IPS DF 19.7 (cell line): Measurements from ENCODE around the gene CDH23.

Experiments used
- DNase-seq: peaks from one replicate; pipeline ENCODE4 v3.0.0-alpha.2; 2013; ENCODE audit warnings: low read depth, low spot score

CDH23 gene

GRCh38 chr10:71771821-71772617 lies 375.3 kb downstream of the CDH23 start:
- DNase-seq: no peak

- DNase-seq: no peak
These were observed 376.1 kb downstream of the CDH23 start for GRCh38 chr10:71772832-71773220.

- DNase-seq: no peak
These were observed 376.7 kb downstream of the CDH23 start, which contains the start of gene VSIR for GRCh38 chr10:71773221-71773971. Gene VSIR (minus strand): TSS chr10:71773520. CDS start chr10:71773439, 81 bp downstream.

- DNase-seq: no peak
These were observed 378.4 kb downstream of the CDH23 start for GRCh38 chr10:71774916-71775702.

- DNase-seq: no peak
These were observed 379.8 kb downstream of the CDH23 start for GRCh38 chr10:71776481-71776925.

GRCh38 chr10:71777213-71777985 lies 380.7 kb downstream of the CDH23 start:
- DNase-seq: no peak

GRCh38 chr10:71778071-71778825 lies 381.5 kb downstream of the CDH23 start:
- no peak for DNase-seq

GRCh38 chr10:71779641-71780040 lies 382.9 kb downstream of the CDH23 start:
- DNase-seq: no peak

- no peak for DNase-seq
These were observed 383.4 kb downstream of the CDH23 start for GRCh38 chr10:71780156-71780555.

- no peak for DNase-seq
These were observed 384.0 kb downstream of the CDH23 start for GRCh38 chr10:71780719-71781118.

- DNase-seq: no peak
These were observed 385.6 kb downstream of the CDH23 start for GRCh38 chr10:71782221-71782916.

GRCh38 chr10:71782917-71783490 lies 386.3 kb downstream of the CDH23 start:
- DNase-seq: no peak

- no peak for DNase-seq
These were observed 387.4 kb downstream of the CDH23 start for GRCh38 chr10:71783917-71784678.

- no peak for DNase-seq
These were observed 388.1 kb downstream of the CDH23 start for GRCh38 chr10:71784679-71785272.

- DNase-seq: no peak
These were observed 392.2 kb downstream of the CDH23 start for GRCh38 chr10:71788954-71789353.

- DNase-seq: no peak
These were observed 393.2 kb downstream of the CDH23 start for GRCh38 chr10:71789871-71790270.

GRCh38 chr10:71790749-71791440 lies 394.2 kb downstream of the CDH23 start:
- no peak for DNase-seq

- no peak for DNase-seq
These were observed 398.5 kb downstream of the CDH23 start for GRCh38 chr10:71795248-71795647.
